ENCODE measurements around the gene MLLT3.

MLLT3 gene

GRCh38 chr9:20559231-20559890 is 62.9 kb downstream of the MLLT3 start:
- no peak for DNase-seq (ENCODE audit: extremely low read depth in 1 of 2, low read depth in 1 of 2)

GRCh38 chr9:20558566-20559016 is 63.7 kb downstream of the MLLT3 start:
- DNase-seq (ENCODE audit: extremely low read depth in 1 of 2, low read depth in 1 of 2) = peak in 1 of 2 donors; percentile 35

- DNase-seq (ENCODE audit: extremely low read depth in 1 of 2, low read depth in 1 of 2) = no peak
Observed at GRCh38 chr9:20557890-20558565, 64.3 kb downstream of the MLLT3 start.

GRCh38 chr9:20557285-20557684 is 65.0 kb downstream of the MLLT3 start:
- no peak for DNase-seq (ENCODE audit: extremely low read depth in 1 of 2, low read depth in 1 of 2)

GRCh38 chr9:20553558-20554149 is 68.6 kb downstream of the MLLT3 start:
- DNase-seq (ENCODE audit: extremely low read depth in 1 of 2, low read depth in 1 of 2) = no peak

GRCh38 chr9:20552874-20553557 is 69.3 kb downstream of the MLLT3 start:
- no peak for DNase-seq (ENCODE audit: extremely low read depth in 1 of 2, low read depth in 1 of 2)

- DNase-seq (ENCODE audit: extremely low read depth in 1 of 2, low read depth in 1 of 2) = no peak
Observed at GRCh38 chr9:20551835-20552234, 70.5 kb downstream of the MLLT3 start.

- no peak for DNase-seq (ENCODE audit: extremely low read depth in 1 of 2, low read depth in 1 of 2)
Observed at GRCh38 chr9:20551236-20551635, 71.1 kb downstream of the MLLT3 start.

GRCh38 chr9:20550326-20550725 is 72.0 kb downstream of the MLLT3 start:
- no peak for DNase-seq (ENCODE audit: extremely low read depth in 1 of 2, low read depth in 1 of 2)

GRCh38 chr9:20549053-20549452 is 73.2 kb downstream of the MLLT3 start:
- DNase-seq (ENCODE audit: extremely low read depth in 1 of 2, low read depth in 1 of 2) = no peak

- DNase-seq (ENCODE audit: extremely low read depth in 1 of 2, low read depth in 1 of 2) = no peak
Observed at GRCh38 chr9:20545023-20545622, 77.2 kb downstream of the MLLT3 start.

- no peak for DNase-seq (ENCODE audit: extremely low read depth in 1 of 2, low read depth in 1 of 2)
Observed at GRCh38 chr9:20540169-20540863, 82.0 kb downstream of the MLLT3 start.

GRCh38 chr9:20538956-20539355 is 83.3 kb downstream of the MLLT3 start:
- DNase-seq (ENCODE audit: extremely low read depth in 1 of 2, low read depth in 1 of 2) = no peak

GRCh38 chr9:20538092-20538491 is 84.2 kb downstream of the MLLT3 start:
- DNase-seq (ENCODE audit: extremely low read depth in 1 of 2, low read depth in 1 of 2) = no peak

- no peak for DNase-seq (ENCODE audit: extremely low read depth in 1 of 2, low read depth in 1 of 2)
Observed at GRCh38 chr9:20537294-20537693, 85.0 kb downstream of the MLLT3 start.

- no peak for DNase-seq (ENCODE audit: extremely low read depth in 1 of 2, low read depth in 1 of 2)
Observed at GRCh38 chr9:20532584-20532983, 89.7 kb downstream of the MLLT3 start.

GRCh38 chr9:20529837-20530236 is 92.5 kb downstream of the MLLT3 start:
- no peak for DNase-seq (ENCODE audit: extremely low read depth in 1 of 2, low read depth in 1 of 2)

- DNase-seq (ENCODE audit: extremely low read depth in 1 of 2, low read depth in 1 of 2) = no peak
Observed at GRCh38 chr9:20528253-20528652, 94.0 kb downstream of the MLLT3 start.

GRCh38 chr9:20526500-20527319 is 95.6 kb downstream of the MLLT3 start:
- no peak for DNase-seq (ENCODE audit: extremely low read depth in 1 of 2, low read depth in 1 of 2)

GRCh38 chr9:20524776-20525175 is 97.5 kb downstream of the MLLT3 start:
- no peak for DNase-seq (ENCODE audit: extremely low read depth in 1 of 2, low read depth in 1 of 2)

Measured in stimulated activated CD8-positive, alpha-beta memory T cell treated with anti-CD3 and anti-CD28 coated beads, Interleukin-7, amount 100 ng/mL, for 48 hours (primary cell).